H7 (cell line): ENCODE measurements around the gene SNAI1. TPM values are rescaled to one million over a fixed set of nuclear protein-coding genes. Genes with fewer than 3 reads are reported as not detected.

Source experiments
- DNase-seq: peaks from one replicate; pipeline ENCODE4 v3.0.0; 2012
- H3K27me3 ChIP-seq: 2 replicates; pipeline ENCODE4 v1.6.0; 2011; ENCODE audit warnings: mild to moderate bottlenecking, low read length; ENCODE audit not compliant: control insufficient read depth, insufficient read depth
- H3K36me3 ChIP-seq: replicated peaks from 2 replicates; pipeline ENCODE4 v1.5.1; 2011; ENCODE audit warnings: low read length; ENCODE audit not compliant: control insufficient read depth, insufficient read depth
- H3K4me3 ChIP-seq: 2 replicates; pipeline ENCODE4 v1.5.1; 2011; ENCODE audit warnings: low read depth, mild to moderate bottlenecking, control low read depth, low read length, moderate library complexity; ENCODE audit not compliant: insufficient read depth
- total RNA-seq: library from RNA; depleted of rRNA; stranded (reverse); fragments of >200 nt; shearing (Covaris generic); gene quantifications from 2 replicates; pipeline ENCODE4 v1.2.3, GENCODE V29; 2014

Gene SNAI1
- total RNA-seq, 1 experiment from 2014 or later: 9.4 TPM

DNA sequence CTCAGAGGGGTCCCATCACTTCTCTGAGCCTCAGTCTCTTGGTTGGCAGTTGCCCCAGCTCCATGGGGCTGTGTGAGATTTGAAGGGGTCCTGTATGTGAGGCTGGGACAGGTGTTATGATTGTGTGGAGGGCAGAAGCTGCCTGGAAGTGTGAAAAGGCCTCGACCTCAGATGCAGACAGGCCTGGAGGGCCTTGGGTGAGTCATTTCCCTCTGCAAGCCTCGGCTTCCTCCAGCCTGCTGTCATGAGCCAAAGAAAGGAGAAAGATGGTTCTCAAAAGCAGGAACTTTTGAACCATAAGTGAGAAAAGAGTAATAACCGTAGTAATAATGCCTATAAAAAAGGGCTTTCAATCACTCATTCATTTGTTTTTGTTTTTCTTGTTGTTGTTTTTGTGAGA lies 37.5 kb downstream of the SNAI1 start:
- no peaks in the 10 kb centered on the region for H3K36me3 ChIP-seq

DNA sequence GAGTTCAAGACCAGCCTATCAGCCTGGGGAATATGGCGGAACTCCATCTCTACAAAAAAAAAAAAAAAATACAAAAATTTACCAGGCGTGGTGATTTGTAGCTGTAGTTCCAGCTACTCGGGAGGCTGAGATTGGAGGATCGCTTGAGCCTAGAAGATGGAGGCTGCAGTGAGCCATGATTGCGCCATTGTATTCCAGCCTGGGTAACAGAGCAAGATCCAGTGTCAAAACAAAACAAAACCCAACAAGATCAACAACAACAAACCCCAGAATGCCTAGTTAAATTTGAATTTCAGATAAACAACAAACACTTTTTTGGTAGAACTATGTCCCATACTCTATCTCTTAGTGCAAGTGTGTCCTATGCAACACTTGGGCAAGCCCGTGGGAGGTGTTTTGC lies 39.9 kb downstream of the SNAI1 start:
- DNase-seq: no peak
- Histone ChIP-seq H3K4me3 (no peak overlapping the region), H3K36me3 (no peaks in the 10 kb centered on the region), H3K27me3 (no peaks in the 10 kb centered on the region)

More for the DNA sequence above, 37.5 kb downstream of the SNAI1 start:
- Histone ChIP-seq H3K27me3 (no peaks in the 10 kb centered on the region), H3K4me3 (no peak overlapping the region)
- no peak for DNase-seq

DNA sequence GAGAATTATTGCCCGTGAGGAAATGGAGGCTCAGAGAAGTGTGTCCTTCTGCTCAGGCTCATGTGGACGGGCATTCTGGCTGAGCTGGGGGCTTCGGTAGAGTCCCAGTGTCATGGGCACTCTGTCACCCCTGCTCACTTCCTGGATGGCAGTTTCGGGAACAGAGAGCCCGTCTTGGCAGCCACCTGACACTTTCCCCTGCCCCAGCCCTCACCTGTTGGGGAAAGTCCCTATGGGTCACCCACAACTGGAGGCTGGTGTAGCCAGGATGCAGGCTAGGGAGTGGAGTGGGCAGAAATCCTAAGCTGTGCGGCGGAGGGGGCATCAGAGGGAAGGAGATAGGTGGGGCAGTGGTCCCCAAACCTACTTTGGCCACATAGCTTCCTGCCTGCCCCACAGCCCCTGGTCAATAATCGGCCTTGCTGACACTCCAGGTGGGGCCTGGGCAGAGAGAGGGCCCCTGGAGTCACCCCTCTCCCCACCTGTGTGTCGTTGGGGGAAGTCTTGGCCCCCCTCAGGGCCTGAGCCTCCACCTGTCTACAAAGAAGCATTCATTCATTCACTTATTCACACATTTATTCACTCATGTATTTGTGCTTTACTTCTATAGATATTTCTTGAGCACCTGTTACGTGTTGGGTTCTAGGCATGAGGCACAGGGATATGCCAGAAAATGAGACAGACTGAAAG lies 40.5 kb downstream of the SNAI1 start:
- Histone ChIP-seq H3K27me3 (no peaks in the 10 kb centered on the region), H3K36me3 (no peaks in the 10 kb centered on the region), H3K4me3 (no peak overlapping the region)
- DNase-seq: peak; percentile 38

DNA sequence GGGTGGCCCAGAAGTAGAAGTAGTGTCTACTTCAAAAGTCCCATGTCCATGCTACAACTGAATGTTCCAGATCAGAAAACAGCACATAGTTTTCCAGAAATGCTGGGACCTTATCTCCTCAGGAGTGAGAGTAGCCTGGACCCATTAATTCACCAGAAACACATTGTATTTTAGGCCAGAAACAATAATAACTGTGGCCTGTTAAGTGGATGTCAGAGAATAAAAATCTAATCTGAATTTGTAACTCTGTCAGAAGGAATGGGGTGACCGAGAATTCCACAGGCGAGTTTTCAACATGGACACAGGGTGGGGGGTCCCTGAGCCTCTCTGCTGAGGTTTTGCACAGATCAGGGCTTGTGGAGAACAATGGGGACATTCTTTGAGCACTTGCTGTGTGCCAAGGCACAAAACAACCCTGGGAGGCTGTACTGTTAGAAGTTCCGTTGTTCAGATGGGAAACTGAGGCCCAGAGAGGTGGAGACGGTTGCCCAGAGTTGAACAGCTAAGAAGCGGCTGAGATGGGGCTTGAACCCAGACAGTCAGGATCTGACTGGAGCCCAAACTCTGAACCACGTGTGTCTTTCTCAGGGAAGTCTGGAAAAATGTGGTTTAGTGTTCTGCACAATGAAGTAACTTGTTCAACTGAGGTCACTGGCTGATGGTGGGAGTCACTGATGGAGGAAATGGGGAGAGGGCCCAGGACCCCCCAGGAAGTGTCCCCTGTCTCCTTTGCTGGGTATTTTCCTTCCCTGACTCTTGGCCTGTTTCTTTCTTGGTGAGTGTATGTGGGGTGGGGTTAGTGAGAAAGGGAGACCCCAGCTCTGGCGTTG lies 44.2 kb downstream of the SNAI1 start:
- no peak overlapping the region for H3K4me3 ChIP-seq
- no peaks in the 10 kb centered on the region for H3K36me3 ChIP-seq
- DNase-seq: no peak
- no peaks in the 10 kb centered on the region for H3K27me3 ChIP-seq

DNA sequence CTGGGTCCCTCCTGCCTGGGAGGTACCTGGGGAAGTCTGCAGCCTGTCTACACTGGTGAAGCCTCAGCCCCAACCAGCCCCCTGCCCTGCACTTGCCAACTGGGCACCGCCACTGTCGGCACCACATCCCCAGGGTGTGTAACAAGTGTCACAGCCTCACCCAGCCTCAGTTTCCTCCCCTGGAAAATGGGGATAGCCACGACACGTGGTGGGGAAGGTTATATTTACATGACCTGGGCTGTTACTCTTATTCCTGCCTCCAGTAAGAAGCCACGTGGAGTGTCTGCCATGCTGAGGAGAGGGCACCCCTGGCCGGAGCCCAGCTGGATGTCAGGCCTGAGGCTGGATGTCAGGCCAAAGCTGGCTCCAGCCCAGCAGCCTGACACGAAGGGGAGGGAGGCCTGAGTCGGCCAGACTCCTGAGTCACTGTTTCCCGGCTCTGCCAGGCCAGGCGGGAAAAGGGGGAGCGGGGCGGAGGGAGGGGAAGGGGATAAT lies 44.9 kb downstream of the SNAI1 start:
- H3K36me3 ChIP-seq: no peaks in the 10 kb centered on the region
- no peak overlapping the region for H3K4me3 ChIP-seq
- no peaks in the 10 kb centered on the region for H3K27me3 ChIP-seq
- peak; percentile 70 for DNase-seq

DNA sequence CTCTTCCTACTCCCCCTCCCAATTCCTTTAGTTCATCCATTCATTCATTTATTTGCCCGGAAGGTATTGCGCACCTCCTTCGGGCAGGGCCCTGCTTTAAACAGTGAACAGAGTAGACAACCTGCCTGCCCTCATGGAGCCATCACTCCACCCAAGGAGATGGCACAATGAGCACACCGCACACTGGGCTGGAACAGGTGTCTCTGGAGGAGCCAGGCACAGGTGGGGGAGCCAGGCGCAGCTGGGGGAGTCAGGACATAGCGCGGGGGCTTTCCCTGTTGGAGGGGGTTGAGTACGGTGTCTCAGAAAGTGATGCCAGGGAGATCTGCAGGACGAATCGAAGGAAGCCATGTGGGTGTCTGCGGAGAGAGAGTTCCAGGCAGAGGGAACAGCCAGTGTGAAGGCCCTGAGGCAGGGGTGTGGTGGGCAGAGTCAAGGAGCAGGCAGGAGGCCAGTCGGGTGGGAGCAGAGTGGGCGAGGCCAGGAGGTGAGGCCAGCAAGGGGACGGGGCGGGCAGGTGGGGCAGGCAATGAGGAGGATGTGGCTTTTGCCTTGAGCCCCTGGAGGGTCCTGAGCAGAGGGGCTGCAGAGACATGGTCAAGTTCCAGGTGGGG lies 46.4 kb downstream of the SNAI1 start:
- Histone ChIP-seq H3K4me3 (no peak overlapping the region), H3K36me3 (no peaks in the 10 kb centered on the region), H3K27me3 (no peaks in the 10 kb centered on the region)
- no peak for DNase-seq

DNA sequence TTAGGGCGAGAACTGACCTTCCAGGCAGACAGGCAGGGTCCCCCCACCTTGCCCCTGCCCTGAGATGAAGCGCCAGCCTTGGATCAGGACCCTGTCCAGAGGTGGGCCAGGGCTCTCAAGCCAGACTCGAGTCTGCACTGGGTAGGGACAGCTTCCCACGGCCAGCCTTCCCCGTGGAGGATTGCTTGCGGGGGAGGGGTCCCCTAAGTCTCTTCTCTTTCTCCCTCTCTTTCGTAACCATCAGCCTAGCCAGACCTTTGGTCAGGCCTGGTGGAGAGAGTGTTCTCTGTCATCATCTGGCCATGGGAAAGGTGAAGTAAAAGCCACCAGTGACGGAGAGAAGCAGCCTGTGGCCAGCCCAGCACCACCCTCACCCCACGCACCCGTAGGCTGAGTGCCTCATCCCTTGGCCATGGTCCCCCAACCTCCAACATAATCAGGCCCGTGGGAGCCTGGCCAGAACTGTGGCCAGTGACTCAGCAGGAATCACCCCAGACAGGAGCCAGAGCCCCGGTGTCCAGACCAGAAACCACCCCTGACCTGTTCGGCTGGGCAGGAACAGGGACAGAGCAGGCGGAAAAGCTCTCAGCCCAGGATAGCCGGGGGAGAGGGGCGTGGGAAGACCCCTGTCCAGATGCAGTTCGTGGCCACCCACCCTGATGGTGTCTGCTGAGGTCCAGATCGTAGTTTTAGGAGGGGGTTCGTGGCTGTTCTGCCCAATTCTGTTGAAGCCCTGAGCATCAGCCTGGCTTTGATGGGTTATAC lies 47.1 kb downstream of the SNAI1 start:
- H3K27me3 ChIP-seq: no peaks in the 10 kb centered on the region
- H3K36me3 ChIP-seq: no peaks in the 10 kb centered on the region
- no peak overlapping the region for H3K4me3 ChIP-seq
- DNase-seq: peak; percentile 68

DNA sequence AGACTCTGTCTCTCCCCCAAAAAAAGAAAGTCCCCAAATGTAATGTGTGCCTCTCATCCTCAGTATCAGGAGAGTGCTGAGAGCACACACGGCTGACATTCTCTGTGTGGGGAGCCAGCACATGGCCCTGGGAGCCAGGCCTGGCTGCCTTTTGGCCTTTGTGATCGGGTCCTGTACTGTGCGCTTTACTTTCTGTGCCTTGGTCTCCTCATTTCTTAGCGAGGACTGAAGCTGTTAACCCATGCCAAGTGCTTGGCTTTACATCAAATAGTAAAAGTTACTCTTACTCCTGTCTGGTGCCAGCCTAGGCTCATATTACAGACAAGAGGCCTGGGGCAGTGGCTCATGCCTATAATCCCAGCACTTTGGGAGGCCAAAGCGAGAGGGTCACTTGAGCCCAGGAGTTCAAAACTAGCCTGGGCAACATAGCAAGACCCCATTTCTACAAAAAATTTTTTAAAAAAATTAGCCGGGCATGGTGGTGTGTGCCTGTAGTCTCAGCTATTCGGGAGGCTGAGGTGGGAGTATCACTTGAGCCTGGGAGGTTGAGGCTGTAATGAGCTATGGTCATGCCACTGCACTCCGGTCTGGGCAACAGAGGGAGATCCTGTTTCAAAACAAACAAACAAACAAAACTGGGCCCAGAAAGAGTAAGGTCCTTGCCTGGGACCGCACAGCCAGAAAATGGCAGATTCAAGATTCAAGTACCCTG lies 50.3 kb downstream of the SNAI1 start:
- H3K4me3 ChIP-seq: no peak overlapping the region
- no peaks in the 10 kb centered on the region for H3K36me3 ChIP-seq
- DNase-seq: no peak
- no peaks in the 10 kb centered on the region for H3K27me3 ChIP-seq

DNA sequence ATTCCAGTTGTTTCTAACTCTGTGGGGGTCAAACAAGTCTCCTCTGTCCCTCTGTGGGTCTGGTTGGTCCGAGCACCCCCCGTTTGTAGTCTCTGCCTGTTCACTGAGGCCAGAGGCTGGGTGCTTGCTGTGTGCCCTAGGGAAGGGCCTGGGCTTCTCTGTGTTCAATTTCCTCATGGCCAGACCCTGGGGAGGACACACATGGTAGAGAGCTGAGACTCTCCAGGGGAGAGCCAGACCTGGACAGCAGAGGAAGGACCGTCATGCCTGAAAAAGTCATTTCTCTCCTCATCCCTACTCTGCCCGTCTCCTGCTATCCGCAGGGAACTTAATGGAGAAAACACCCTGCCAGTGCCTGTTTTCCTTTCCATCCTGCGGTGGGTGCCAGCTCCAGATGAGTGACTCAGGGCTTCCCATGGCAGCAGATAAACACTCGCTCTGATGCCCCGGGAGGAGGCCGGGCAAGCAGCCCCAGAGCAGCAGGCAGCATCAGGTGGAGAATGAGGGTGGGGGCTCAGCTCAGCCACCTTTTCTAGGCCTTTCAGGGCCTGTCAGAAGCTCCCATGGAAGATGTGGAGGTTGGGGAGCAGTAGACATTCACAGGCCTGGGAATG lies 51.9 kb downstream of the SNAI1 start:
- Histone ChIP-seq H3K4me3 (no peak overlapping the region), H3K36me3 (no peaks in the 10 kb centered on the region), H3K27me3 (no peaks in the 10 kb centered on the region)
- no peak for DNase-seq

DNA sequence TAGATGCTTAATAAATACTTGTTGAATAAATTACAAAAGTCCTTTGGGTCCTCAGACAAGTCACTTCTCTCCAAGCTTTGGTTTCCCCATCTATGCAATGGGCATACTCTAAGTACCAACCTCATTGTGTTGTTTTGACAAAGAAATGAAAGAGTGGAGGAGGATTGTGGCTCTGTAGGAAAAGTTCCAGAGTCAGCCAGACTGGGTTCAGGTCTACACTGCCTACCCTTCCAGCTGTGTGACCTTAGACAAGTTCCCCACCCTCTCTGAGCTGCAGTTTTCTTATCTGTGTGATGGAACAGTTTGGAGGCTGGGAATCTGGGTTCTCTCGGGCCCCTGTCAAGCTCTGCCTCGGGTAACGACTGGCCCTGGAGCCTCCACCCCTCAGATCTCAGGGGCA lies 53.9 kb downstream of the SNAI1 start:
- no peak overlapping the region for H3K4me3 ChIP-seq
- no peaks in the 10 kb centered on the region for H3K27me3 ChIP-seq
- no peak for DNase-seq
- no peaks in the 10 kb centered on the region for H3K36me3 ChIP-seq

DNA sequence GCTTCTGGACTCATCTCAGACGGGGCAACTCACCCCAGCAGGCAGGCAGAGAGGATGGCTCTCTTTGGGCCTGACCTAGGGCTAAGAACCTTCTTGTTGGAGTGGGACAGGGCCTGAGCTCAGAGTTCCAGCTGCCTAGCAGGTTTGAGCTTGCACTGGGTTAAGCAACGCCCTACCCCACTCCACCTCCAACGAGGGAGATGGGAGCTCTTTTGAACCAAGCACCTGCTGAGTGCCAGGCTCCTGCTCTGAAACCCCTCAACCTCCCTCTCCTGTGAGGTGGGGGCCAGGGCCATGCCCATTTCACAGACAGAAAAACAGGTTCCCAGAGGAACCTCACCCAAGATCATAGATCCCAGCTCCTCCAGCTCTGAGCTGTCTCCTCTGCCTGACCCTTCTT lies 54.3 kb downstream of the SNAI1 start:
- DNase-seq: no peak
- Histone ChIP-seq H3K27me3 (no peaks in the 10 kb centered on the region), H3K36me3 (no peaks in the 10 kb centered on the region), H3K4me3 (no peak overlapping the region)

DNA sequence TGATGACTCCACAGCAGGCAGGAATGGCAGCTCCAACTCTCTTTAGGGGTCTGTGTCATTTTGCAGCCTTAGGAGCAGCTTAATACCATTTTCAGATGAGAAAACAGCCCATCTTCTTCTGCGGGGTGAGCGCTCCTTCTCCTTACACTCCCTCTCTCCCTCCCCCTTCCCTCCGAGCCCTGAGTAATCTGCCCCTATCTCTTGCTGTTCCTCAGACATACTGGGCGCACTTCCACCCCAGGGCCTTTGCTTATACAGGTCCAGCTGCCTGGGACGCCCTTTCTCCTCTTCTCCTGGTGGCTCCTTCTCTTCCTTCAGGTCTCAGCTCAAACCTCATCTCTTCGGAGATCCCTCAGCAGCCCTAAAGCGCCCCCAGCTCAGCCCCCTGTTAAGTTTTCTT lies 54.8 kb downstream of the SNAI1 start:
- Histone ChIP-seq H3K27me3 (no peaks in the 10 kb centered on the region), H3K36me3 (no peaks in the 10 kb centered on the region), H3K4me3 (no peak overlapping the region)
- no peak for DNase-seq

DNA sequence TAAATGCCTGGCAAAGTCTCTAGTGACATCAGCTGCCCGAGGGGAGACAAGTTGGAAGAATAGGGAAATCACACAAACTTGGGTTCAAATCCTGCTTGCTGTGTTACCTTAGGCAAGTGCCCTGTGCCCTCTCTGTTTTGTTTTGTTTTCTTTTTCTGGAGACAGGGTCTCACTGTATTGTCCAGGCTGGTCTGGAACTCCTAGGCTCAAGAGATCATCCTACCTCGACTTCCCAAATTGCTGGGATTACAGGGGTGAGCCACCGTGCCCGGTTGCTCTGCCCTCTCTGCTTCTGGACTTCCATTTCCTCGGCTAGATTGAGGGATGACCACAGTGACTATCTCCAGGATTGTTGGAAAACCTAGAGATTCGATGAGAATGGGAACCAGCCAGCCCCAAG lies 55.4 kb downstream of the SNAI1 start:
- Histone ChIP-seq H3K4me3 (no peak overlapping the region), H3K36me3 (no peaks in the 10 kb centered on the region), H3K27me3 (no peaks in the 10 kb centered on the region)
- no peak for DNase-seq
